GM19099 (cell line): ENCODE data around the gene NQO2.

Experiments
- POLR2A ChIP-seq: IDR thresholded peaks from 3 replicates; pipeline ENCODE4 v1.6.1; 2011; ENCODE audit warnings: low read depth; ENCODE audit not compliant: insufficient read length; ENCODE audit errors: extremely low read depth

Gene NQO2

DNA sequence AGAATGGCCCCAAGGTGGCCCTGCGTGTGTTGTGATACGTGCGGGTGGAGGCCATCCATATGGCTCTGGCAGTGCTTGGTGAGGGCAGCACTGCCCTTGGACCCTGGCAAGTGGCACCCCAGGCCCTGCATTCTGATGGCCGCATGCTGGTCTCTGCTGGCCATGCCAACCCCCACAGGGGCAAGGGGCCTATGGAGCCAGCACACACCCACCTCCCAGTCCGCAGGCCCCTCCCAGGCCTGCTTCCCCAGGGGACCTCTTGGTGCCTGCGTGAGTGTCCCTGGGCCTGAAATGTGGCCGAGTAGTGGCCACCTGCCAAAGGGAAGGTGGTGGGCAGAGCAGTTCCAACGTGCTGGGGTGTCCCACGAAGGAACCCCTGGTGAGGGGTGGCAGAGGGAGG is 17.6 kb downstream of the NQO2 start:
- TF ChIP-seq POLR2A: no peak

DNA sequence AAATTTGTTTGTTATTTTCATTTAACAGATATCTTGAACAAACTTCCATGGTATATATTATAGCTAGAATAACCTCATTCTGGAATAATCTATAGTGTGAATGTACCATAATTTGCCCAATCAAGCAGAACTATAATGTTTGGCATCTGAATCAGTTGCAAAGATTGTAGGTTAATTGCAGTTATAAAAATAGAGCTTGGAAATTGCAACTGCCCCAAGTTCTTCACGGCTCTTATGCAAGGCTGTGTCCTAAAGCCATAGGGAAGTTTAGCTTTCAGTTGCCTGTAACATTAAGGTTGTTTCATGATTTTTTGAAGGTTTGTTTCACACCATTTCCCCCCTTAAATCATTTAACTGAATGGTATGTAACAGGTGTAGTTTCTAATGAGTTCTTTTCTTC is 19.4 kb downstream of the NQO2 start:
- TF ChIP-seq POLR2A: no peak

DNA sequence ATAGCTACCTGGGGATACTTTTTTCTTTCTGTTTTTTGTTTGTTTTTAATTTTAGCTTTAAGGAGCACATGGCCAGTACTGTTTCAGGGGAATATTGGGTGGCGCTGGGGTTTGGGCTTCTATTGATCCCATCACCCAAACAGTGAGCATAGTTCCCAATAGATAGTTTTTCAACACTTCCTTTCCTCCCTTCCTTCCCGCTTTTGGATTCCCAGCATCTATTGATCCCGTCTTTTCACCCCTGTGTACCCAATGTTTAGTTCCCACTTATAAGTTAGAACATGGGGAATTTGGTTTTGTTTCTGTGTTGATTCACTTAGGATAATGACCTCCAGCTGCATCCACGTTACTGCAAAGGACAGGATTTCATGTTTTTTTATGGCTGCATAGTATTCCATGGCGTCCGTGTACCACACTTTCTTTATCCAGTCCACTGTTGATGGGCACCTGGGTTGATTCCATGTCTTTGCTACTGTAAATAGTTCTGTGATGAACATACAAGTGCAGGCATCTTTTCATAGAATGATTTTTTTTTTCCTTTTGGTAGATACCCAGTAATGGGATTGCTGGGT is 20.1 kb downstream of the NQO2 start:
- no peak for TF ChIP-seq POLR2A

DNA sequence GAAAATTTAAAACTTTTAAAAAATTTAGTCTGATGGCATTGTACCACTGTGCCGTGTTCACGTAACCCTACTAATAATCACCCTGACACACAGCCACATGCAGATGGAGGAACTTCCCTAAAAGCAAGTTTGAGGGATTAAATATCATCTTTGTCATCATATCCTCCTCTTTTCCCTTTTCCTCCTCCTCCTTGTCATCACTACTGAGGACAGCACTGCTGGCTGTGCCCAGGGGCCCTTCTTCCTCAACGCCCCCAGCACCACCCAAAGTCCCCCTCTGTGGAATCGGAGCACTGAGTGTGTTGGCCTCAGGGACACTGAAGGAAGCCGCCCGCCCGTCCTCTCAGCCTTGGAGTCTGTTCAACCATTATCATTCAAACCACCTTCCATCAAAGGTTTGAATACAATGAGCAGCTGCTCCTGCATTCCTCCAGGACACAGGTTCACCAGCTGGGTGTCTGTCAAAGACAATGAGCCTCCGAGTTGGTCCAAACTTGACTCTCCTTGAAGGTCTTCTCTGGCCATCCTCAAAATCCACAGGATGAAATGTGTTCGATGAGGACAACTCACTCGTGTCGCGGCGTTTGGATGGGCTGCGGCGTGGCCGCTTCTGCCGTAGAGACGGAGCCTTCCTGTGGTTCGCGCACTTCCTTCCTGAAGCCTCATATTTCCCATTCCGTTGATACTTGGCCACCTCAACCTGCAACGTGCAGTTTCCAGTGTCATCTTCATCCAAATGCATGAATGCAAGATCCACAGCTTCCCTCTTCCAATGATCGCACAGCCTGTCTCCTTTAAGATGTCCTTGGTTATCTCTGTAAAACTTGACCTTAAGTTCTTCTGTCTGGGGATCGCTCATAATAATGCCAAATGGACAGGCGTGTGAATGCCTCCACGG is 23.3 kb downstream of the NQO2 start:
- no peak for TF ChIP-seq POLR2A

DNA sequence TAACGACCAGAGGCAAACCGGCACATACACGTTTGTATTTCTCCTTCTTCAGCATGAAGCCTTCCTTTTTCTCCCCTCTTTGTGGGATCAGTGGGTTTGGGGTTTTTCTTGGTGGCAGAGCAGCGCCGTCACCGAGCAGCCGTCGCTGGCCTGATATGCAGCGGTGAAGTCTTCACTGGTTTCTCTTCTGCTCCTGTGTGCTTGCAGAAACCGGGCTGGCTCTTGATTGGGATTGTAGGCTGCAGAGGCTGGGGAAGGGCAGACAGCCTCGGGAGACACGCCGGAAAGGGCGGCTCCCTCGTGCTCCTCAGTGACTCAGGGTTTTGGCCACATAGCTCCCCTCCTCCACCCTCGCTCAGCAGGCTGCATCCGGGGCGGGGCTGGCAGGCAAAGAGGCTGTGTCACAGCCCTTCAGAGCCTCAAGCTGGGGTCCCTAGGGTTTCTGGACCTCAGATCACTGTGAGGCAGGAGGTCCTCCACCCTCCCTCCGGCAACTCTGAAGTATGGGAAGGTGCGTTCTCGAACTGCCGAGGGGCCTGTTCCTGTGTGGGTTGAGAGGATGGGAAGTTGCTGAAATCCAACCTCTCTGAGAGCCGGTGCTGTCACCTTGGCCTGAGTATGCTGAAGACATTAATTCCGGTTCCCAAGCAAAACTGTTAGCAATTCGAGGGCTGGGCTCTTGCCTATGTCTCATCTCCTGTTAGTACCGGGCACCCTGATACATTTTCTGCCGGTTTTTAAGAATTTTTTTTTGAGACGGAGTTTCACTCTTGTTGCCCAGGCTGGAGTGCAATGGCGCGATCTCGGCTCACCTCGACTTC is 24.2 kb downstream of the NQO2 start:
- TF ChIP-seq POLR2A: peak; percentile 75

DNA sequence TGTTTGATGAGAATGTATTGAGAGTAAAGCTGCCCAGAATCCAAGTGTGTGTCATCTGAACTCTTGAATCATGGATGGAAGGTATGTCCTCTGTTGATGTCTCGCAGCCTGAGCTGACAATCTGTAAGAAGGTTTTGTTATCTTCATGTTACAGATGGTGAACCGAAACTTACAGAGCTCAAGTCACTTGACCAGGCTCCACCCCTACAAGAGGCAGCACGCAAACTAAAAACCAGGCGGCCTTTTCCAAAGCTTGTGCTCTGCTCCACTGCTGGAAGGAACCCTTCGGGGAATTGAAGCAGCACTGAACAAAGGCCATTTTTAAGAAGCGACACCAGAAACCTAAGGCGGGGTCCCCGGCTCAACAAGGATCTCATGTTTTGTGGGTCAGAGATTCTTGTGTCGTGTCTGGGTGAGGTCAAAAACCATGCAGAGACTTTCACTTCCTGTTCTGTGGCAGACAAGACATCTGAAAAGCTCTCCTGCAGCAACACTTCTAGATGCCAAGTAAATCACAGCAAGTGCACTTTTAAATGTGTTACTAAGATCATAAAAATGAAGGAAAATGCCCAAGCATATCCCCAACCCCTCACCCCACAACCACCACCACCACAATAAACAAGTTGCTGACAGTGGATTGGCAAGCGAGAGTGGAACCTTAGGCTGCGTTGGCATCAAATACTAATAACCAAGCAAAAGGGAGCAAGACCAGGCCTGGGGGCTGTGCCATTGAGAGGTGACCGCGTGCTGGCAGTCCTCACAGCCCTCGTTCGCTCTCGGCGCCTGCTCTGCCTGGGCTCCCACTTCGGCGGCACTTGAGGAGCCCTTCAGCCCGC is 27.3 kb downstream of the NQO2 start:
- peak; percentile 40 for TF ChIP-seq POLR2A

DNA sequence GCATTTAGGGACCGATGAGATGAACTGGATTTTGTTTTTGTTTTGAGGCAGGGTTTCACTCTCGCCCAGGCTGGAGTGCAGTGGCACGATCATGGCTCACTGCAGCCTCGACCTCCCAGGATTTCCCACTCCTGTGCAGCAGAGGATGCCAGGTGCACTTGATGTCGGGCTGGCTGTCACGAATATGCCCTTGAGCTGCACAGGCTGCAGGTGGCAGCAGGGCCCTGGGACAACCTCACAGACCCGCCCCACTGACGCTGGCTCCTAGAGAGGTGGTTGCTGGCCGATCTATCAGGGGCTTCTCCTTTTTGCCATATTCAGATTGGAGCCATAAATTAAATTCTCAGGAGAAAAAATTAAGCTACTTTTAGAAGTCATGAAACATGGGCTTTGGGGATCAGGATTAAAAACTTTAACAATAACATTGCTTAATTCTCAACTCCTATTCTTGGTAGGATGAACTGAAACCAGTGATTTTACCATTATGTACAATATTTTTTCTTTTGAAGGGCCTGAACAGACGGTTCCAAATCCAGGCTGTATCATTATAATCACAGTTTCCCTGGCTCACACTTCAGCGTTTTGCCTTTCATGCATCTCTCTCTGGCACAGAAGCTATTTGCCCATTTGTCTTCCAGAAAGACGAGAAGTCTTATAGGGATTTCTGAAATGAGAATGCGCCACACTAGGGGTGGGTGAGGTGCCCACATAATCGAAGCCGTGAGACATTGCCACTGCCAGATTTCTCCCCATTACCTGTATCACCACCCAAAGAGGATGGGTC is 32.4 kb downstream of the NQO2 start:
- TF ChIP-seq POLR2A: no peak

DNA sequence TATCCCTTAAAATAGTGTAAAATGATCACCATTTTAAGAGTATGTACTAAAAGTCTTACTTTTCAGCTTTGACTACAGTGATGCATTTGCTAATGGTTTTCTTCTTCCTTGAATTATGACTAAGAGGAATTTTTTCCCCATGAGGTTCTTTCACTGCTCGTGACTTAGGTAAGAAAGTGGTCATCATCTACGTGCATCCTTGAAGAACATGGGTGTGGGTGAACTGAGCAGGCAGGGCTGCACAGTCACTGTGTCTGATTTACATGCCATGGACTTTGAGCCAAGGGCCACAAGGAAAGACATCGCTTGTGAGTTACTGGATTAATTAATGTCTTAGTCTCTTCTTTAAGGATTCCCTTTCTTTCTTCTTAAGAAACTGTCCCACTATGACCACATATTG is 33.3 kb downstream of the NQO2 start:
- no peak for TF ChIP-seq POLR2A

DNA sequence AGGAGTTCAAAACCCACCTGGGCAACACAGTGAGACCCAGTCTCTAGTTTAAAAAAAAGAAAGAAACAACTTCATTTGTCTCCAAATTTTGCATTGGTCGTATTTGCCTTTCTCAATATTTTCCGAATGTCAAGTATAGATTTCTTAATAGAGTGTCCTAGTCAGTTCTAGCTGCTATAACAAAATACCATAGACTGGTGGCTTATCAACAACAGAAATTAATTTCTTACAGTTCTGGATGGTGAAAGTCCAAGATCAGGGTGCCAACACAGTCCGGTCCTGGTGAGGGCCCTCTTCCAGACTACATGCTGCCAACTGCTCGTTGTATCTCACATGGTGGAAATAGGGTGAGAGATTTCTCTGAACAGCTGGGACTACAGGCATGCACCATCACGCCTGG is 34.0 kb downstream of the NQO2 start:
- TF ChIP-seq POLR2A: no peak

DNA sequence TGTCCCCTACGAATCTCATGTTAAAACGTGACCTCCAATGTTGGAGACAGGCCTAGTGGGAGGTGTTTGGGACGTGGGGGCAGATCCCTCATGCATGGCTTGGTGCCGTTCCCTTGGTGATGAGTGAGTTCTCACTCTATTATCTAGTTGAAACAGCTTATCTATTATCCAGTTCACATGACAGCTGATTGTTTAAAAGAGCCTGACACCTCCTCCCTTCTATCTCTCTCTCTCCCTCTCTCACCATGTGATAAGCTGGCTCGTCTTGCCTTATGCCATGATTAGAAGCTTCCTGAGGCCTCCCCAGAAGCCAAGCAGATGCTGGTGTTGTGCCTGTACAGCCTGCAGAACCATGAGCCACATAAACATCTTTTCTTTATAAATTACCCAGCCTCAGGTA is 35.7 kb downstream of the NQO2 start:
- no peak for TF ChIP-seq POLR2A

DNA sequence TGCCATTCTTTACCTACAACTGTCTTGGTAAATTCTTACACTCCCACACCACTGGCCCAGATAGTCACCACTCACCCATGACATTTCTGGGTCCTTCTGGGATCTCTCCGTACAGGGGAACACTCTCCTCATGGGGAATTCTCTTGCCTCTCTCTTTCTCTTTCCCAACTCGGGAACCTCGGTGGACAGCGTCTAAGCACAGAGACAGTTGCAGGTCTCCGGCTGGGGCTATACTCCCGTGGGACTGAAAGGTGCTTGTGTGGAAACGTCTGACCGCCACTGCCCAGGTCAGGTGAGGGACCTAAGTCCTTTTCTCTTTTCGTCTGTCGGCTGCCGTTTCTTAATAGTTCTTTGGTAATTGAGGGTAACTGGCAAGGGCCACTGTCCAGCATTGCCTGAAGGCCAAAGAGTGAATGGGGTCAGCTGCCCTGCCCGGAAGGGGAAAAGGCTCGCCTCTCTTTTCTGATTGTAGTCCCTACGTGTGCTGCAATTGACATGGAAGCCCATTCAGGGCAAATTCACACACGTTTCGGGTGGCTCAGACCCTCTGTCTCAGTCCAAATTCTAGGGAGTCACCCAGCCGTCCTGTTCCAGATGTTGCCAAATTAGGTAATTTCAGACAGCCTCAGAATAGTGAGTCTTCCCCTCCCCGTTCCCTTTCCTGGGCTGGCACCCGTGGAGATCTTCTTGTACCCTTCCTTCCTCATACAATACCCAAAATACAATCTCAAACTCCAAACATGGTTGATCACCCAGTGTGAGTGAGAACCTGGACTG is 37.4 kb downstream of the NQO2 start:
- no peak for TF ChIP-seq POLR2A

DNA sequence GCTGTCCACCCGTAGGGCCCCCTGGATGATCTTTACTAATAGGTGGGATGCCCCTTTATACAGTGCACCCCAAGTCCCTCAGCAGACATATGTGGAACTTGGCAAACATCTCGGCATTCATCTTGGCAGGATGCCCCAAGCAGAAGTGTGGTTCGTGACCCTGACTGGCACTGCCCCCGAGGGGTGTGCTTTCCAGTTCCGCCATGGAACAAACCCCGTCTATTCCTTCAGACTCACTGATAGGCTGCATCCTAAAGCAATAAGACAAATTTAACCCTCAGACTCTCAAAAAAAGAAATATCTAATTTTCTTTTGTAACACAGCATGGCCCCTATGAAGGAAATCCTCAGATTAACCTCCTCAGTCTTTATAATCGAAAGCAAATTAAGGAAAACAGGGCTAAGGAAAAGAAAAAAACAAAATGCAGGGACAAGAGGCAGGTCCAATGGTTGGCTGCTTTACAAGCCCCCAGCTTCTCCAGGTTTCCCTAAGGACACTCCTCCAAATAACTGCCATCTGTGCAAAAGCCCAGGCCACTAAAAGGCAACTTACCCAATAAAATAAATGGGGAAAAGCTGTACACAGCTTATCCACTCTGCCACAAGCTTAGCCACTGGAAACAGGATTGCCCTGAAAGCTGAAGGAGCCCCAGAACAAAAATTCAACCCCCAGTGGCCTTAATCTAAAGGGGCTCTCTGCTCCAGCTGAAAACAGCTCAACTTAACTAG is 38.1 kb downstream of the NQO2 start:
- no peak for TF ChIP-seq POLR2A

DNA sequence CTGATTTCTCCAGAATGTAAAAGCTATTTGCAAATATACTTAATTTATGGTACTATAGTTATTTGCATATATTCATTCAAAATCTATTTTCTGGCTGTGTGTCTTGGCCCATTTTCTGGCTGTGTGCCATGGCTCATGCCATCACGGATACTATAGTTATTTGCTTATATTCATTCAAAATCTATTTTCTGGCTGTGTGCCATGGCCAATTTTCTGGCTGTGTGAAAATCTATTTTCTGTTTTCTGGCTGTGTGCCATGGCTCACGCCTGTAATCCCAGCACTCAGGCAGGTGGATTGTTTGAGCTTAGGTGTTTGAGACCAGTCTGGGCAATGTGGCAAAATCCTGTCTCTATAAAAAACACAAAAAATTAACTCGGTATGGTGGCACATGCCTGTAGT is 39.7 kb downstream of the NQO2 start:
- no peak for TF ChIP-seq POLR2A
